Thymus (tissue), 11 donors: ENCODE results near the gene SLC27A2. TPM values are rescaled to one million over a fixed set of nuclear protein-coding genes. Genes with fewer than 3 reads are reported as not detected.
A peak's percentile ranks its signal among the peaks of the same experiment; 100 is the strongest.

ENCODE experiments used
- DNase-seq, 9 donors: peaks; one replicate each; pipeline ENCODE4 v3.0.0-alpha.2; 2013; ENCODE audit warnings: low spot score in 9 of 9, low read depth in 6 of 9, missing footprints in 1 of 9
- H3K27ac ChIP-seq, 2 donors: one replicate each; pipeline ENCODE4 v1.5.1; 2013; ENCODE audit warnings: control low read depth in 1 of 2, low read depth in 1 of 2, low read length in 1 of 2, mild to moderate bottlenecking in 1 of 2, moderate library complexity in 1 of 2
- H3K27me3 ChIP-seq, 2 donors: one replicate each; pipeline ENCODE4 v1.5.1; 2013; ENCODE audit warnings: low read length in 1 of 2; ENCODE audit not compliant: control insufficient read depth in 2 of 2, insufficient read depth in 1 of 2
- H3K36me3 ChIP-seq, 2 donors: one replicate each; pipeline ENCODE4 v1.5.1; 2013; ENCODE audit warnings: low read length in 1 of 2, mild to moderate bottlenecking in 1 of 2, moderate library complexity in 1 of 2; ENCODE audit not compliant: control insufficient read depth in 2 of 2, insufficient read depth in 2 of 2
- H3K4me1 ChIP-seq, 2 donors: one replicate each; pipeline ENCODE4 v1.5.1; 2013; ENCODE audit warnings: low read length in 2 of 2; ENCODE audit not compliant: control insufficient read depth in 2 of 2, insufficient read depth in 2 of 2
- H3K4me3 ChIP-seq, 2 donors: one replicate each; pipeline ENCODE4 v1.5.1; 2013; ENCODE audit warnings: low read length in 2 of 2, control low read depth in 1 of 2, mild to moderate bottlenecking in 1 of 2
- H3K9me3 ChIP-seq, 2 donors: one replicate each; pipeline ENCODE4 v1.5.1; 2013; ENCODE audit warnings: low read length in 1 of 2, mild to moderate bottlenecking in 1 of 2; ENCODE audit not compliant: control insufficient read depth in 2 of 2, insufficient read depth in 1 of 2
- WGBS: extraction: QIAGEN DNeasy Blood & Tissue Kit; methylation state at CpG from one replicate; pipeline ENCODE4 v1.1.7; 2013; 5-methylcytosine and 5-hydroxymethylcytosine counted together
- polyA plus RNA-seq: library from polyadenylated mRNA; stranded (reverse); fragments of 200-250 nt; gene quantifications from one replicate; pipeline ENCODE4 v1.2.3, GENCODE V29; 2013
- total RNA-seq: library from RNA; stranded (reverse); fragments of 120-200 nt; gene quantifications from one replicate; pipeline ENCODE4 v1.2.4, GENCODE V29; 2013
- donor health status: healthy.

The SLC27A2 gene
- total and polyA plus RNA-seq, 2 donors, result 1.3 to 1.4 TPM

- H3K4me3 ChIP-seq, result no peak overlapping the region
- no peak for DNase-seq
- no peaks in the 10 kb centered on the region for H3K4me1 ChIP-seq
- no peaks in the 10 kb centered on the region for H3K36me3 ChIP-seq
- H3K9me3 ChIP-seq, result no peaks in the 10 kb centered on the region
- H3K27me3 ChIP-seq, result no peaks in the 10 kb centered on the region
- 96% methylated on average over 1 of the region's 1 CpG for WGBS
- no peak overlapping the region for H3K27ac ChIP-seq
These were observed 53.8 kb downstream of the SLC27A2 start for GRCh38 chr15:50235794-50236193.

- WGBS, result 99% methylated on average over 9 of the region's 9 CpGs
- H3K9me3 ChIP-seq, result no peaks in the 10 kb centered on the region
- H3K27me3 ChIP-seq, result no peaks in the 10 kb centered on the region
- no peaks in the 10 kb centered on the region for H3K36me3 ChIP-seq
- DNase-seq, result no peak
- no peak overlapping the region for H3K27ac ChIP-seq
- H3K4me1 ChIP-seq, result no peaks in the 10 kb centered on the region
- H3K4me3 ChIP-seq, result no peak overlapping the region
These were observed 54.4 kb downstream of the SLC27A2 start for GRCh38 chr15:50236433-50236832.

- H3K36me3 ChIP-seq, result no peaks in the 10 kb centered on the region
- H3K4me3 ChIP-seq, result no peak overlapping the region
- no peaks in the 10 kb centered on the region for H3K4me1 ChIP-seq
- H3K9me3 ChIP-seq, result no peaks in the 10 kb centered on the region
- no peak for DNase-seq
- H3K27ac ChIP-seq, result no peak overlapping the region
- 97% methylated on average over 2 of the region's 2 CpGs for WGBS
- no peaks in the 10 kb centered on the region for H3K27me3 ChIP-seq
These were observed 56.3 kb downstream of the SLC27A2 start for GRCh38 chr15:50238255-50238654.

- Histone ChIP-seq H3K36me3 (no peaks in the 10 kb centered on the region), H3K9me3 (no peaks in the 10 kb centered on the region), H3K4me3 (no peak overlapping the region), H3K4me1 (no peaks in the 10 kb centered on the region), H3K27ac (no peak overlapping the region), H3K27me3 (no peaks in the 10 kb centered on the region)
- no peak for DNase-seq
- 89% methylated on average over 5 of the region's 5 CpGs for WGBS
These were observed 59.9 kb downstream of the SLC27A2 start for GRCh38 chr15:50241684-50242450.

- H3K36me3 ChIP-seq, result no peaks in the 10 kb centered on the region
- 100% methylated on average over 1 of the region's 1 CpG for WGBS
- H3K4me1 ChIP-seq, result peaks cover 5 to 12% of the 10 kb centered on the region in 2 donors
- no peaks in the 10 kb centered on the region for H3K9me3 ChIP-seq
- DNase-seq, result no peak
- H3K4me3 ChIP-seq, result no peak overlapping the region
- no peak overlapping the region for H3K27ac ChIP-seq
- no peaks in the 10 kb centered on the region for H3K27me3 ChIP-seq
These were observed 62.2 kb downstream of the SLC27A2 start for GRCh38 chr15:50244153-50244552.

GRCh38 chr15:50244959-50245624, 63.1 kb downstream of the SLC27A2 start:
- H3K27ac ChIP-seq, result no peak overlapping the region
- H3K27me3 ChIP-seq, result no peaks in the 10 kb centered on the region
- H3K9me3 ChIP-seq, result no peaks in the 10 kb centered on the region
- no peak for DNase-seq
- no peaks in the 10 kb centered on the region for H3K36me3 ChIP-seq
- peaks cover 5 to 12% of the 10 kb centered on the region in 2 donors for H3K4me1 ChIP-seq
- H3K4me3 ChIP-seq, result no peak overlapping the region
- 97% methylated on average over 2 of the region's 2 CpGs for WGBS

- DNase-seq, result no peak
- H3K27me3 ChIP-seq, result no peaks in the 10 kb centered on the region
- 96% methylated on average over 2 of the region's 2 CpGs for WGBS
These were observed 64.6 kb downstream of the SLC27A2 start for GRCh38 chr15:50246631-50247030.

GRCh38 chr15:50247819-50248655, 66.0 kb downstream of the SLC27A2 start:
- Histone ChIP-seq H3K27ac (peak overlapping the region; percentile 53 to 60), H3K4me3 (no peak overlapping the region), H3K27me3 (no peaks in the 10 kb centered on the region), H3K9me3 (no peaks in the 10 kb centered on the region), H3K36me3 (no peaks in the 10 kb centered on the region), H3K4me1 (peaks cover 5 to 12% of the 10 kb centered on the region in 2 donors)
- WGBS, result 79% methylated on average over 14 of the region's 14 CpGs
- DNase-seq, result peak; percentile 13 to 63 (median 33)

More at GRCh38 chr15:50246631-50247030, 64.6 kb downstream of the SLC27A2 start:
- H3K4me3 ChIP-seq, result no peak overlapping the region
- H3K27ac ChIP-seq, result no peak overlapping the region
- H3K36me3 ChIP-seq, result no peaks in the 10 kb centered on the region
- H3K4me1 ChIP-seq, result peaks cover 5 to 12% of the 10 kb centered on the region in 2 donors
- no peaks in the 10 kb centered on the region for H3K9me3 ChIP-seq
